SK-N-SH treated with all-trans-retinoic acid at 6 μM for 48 hours (cell line): ENCODE measurements around the gene ANAPC13.

Experiments
- ATAC-seq: fragments of 200-7000 bp; cut with Tn5 transposase; 3 replicates; pipeline ENCODE4 v1.9.1; 2020; ENCODE audit warnings: mild to moderate bottlenecking, moderate library complexity
- ARNTL ChIP-seq: fragments of 450-650 bp; formaldehyde crosslinking; IDR thresholded peaks from 2 replicates; pipeline ENCODE4 v1.5.0; 2020; ENCODE audit warnings: low read depth, mild to moderate bottlenecking, moderate library complexity, borderline replicate concordance
- BACH2 ChIP-seq: fragments of 250-450 bp; sonication (Bioruptor Pico); IDR thresholded peaks from 2 replicates; pipeline ENCODE4 v1.9.0; 2021; ENCODE audit warnings: mild to moderate bottlenecking, borderline replicate concordance
- CREB5 ChIP-seq: fragments of 250-450 bp; sonication (Bioruptor Pico); IDR thresholded peaks from 2 replicates; pipeline ENCODE4 v1.5.1; 2020; ENCODE audit warnings: low read depth, mild to moderate bottlenecking, moderate library complexity
- CSDC2 ChIP-seq: fragments of 250-450 bp; sonication (Bioruptor Pico); IDR thresholded peaks from 2 replicates; pipeline ENCODE4 v1.5.0; 2020; ENCODE audit warnings: mild to moderate bottlenecking, moderate library complexity
- CSRNP3 ChIP-seq: fragments of 250-450 bp; sonication (Bioruptor Pico); IDR thresholded peaks from 2 replicates; pipeline ENCODE4 v1.5.1; 2021; ENCODE audit warnings: mild to moderate bottlenecking, moderate library complexity
- ESRRG ChIP-seq: fragments of 250-450 bp; sonication (Bioruptor Pico); IDR thresholded peaks from 2 replicates; pipeline ENCODE4 v1.6.1; 2021; ENCODE audit warnings: mild to moderate bottlenecking
- OSR1 ChIP-seq: fragments of 250-450 bp; sonication (Bioruptor Pico); IDR thresholded peaks from 2 replicates; pipeline ENCODE4 v1.8.0; 2022; ENCODE audit warnings: moderate library complexity, mild to moderate bottlenecking, inconsistent platforms
- PATZ1 ChIP-seq: fragments of 250-450 bp; sonication (Bioruptor Pico); IDR thresholded peaks from 2 replicates; pipeline ENCODE4 v1.8.0; 2020; ENCODE audit warnings: mild to moderate bottlenecking, moderate library complexity, borderline replicate concordance
- POU6F1 ChIP-seq: fragments of 250-450 bp; sonication (Bioruptor Pico); IDR thresholded peaks from 2 replicates; pipeline ENCODE4 v1.8.0; 2021; ENCODE audit warnings: low read depth, mild to moderate bottlenecking, moderate library complexity, borderline replicate concordance
- PPARA ChIP-seq: fragments of 250-450 bp; sonication (Bioruptor Pico); IDR thresholded peaks from 2 replicates; pipeline ENCODE4 v1.5.0; 2020; ENCODE audit warnings: mild to moderate bottlenecking, borderline replicate concordance
- RARB ChIP-seq: fragments of 250-450 bp; sonication (Bioruptor Pico); IDR thresholded peaks from 2 replicates; pipeline ENCODE4 v1.8.0; 2021; ENCODE audit warnings: mild to moderate bottlenecking, moderate library complexity
- SNAI2 ChIP-seq: fragments of 250-450 bp; sonication (Bioruptor Pico); IDR thresholded peaks from 2 replicates; pipeline ENCODE4 v1.5.0; 2020; ENCODE audit warnings: mild to moderate bottlenecking, moderate library complexity
- TCF4 ChIP-seq: fragments of 250-450 bp; sonication (Bioruptor Pico); IDR thresholded peaks from 2 replicates; pipeline ENCODE4 v1.8.0; 2021; ENCODE audit warnings: mild to moderate bottlenecking, moderate library complexity, borderline replicate concordance
- TOX ChIP-seq: fragments of 250-450 bp; sonication (Bioruptor Pico); IDR thresholded peaks from 2 replicates; pipeline ENCODE4 v1.8.0; 2021; ENCODE audit warnings: mild to moderate bottlenecking, moderate library complexity, borderline replicate concordance
- TSHZ2 ChIP-seq: fragments of 250-450 bp; sonication (Bioruptor Pico); IDR thresholded peaks from 2 replicates; pipeline ENCODE4 v1.5.0; 2020; ENCODE audit warnings: mild to moderate bottlenecking, moderate library complexity
- ZC3H10 ChIP-seq: fragments of 250-450 bp; sonication (Bioruptor Pico); IDR thresholded peaks from 2 replicates; pipeline ENCODE4 v1.5.1; 2021; ENCODE audit warnings: mild to moderate bottlenecking, moderate library complexity
- ZFP3 ChIP-seq: fragments of 250-450 bp; sonication (Bioruptor Pico); IDR thresholded peaks from 2 replicates; pipeline ENCODE4 v1.5.0; 2020; ENCODE audit warnings: mild to moderate bottlenecking, moderate library complexity
- ZNF565 ChIP-seq: fragments of 450-650 bp; formaldehyde crosslinking; conservative IDR thresholded peaks from 2 replicates; pipeline ENCODE4 v1.5.0; 2020; ENCODE audit warnings: low read depth, mild to moderate bottlenecking, moderate library complexity
- ZNF70 ChIP-seq: fragments of 450-650 bp; formaldehyde crosslinking; IDR thresholded peaks from 2 replicates; pipeline ENCODE4 v1.5.0; 2020; ENCODE audit warnings: mild to moderate bottlenecking, moderate library complexity

Gene ANAPC13

GRCh38 chr3:134430950-134431445 is 54.8 kb downstream of the ANAPC13 start:
- no peak for ATAC-seq
- no peak for TF ChIP-seq ZNF565 (CRISPR knock-in tag)
- no peak for TF ChIP-seq ZNF70 (CRISPR knock-in tag)
- no peak for TF ChIP-seq TSHZ2
- TF ChIP-seq RARB (CRISPR knock-in tag): no peak
- TF ChIP-seq CREB5 (CRISPR knock-in tag): no peak
- no peak for TF ChIP-seq ESRRG (CRISPR knock-in tag)
- no peak for TF ChIP-seq ZC3H10 (CRISPR knock-in tag)
- no peak for TF ChIP-seq OSR1 (CRISPR knock-in tag)
- TF ChIP-seq POU6F1 (CRISPR knock-in tag): no peak
- TF ChIP-seq CSDC2 (CRISPR knock-in tag): no peak
- no peak for TF ChIP-seq ARNTL
- no peak for TF ChIP-seq ZFP3 (CRISPR knock-in tag)
- TF ChIP-seq TCF4 (CRISPR knock-in tag): no peak
- no peak for TF ChIP-seq PATZ1 (CRISPR knock-in tag)
- TF ChIP-seq, all 23 proteins: peak for 0

GRCh38 chr3:134430174-134430573 is 55.6 kb downstream of the ANAPC13 start:
- ATAC-seq: no peak
- TF ChIP-seq TOX: no peak
- no peak for TF ChIP-seq OSR1 (CRISPR knock-in tag)
- TF ChIP-seq ZNF70 (CRISPR knock-in tag): no peak
- TF ChIP-seq TCF4 (CRISPR knock-in tag): no peak
- TF ChIP-seq RARB (CRISPR knock-in tag): no peak
- no peak for TF ChIP-seq CREB5 (CRISPR knock-in tag)
- TF ChIP-seq ZC3H10 (CRISPR knock-in tag): no peak
- TF ChIP-seq CSDC2 (CRISPR knock-in tag): no peak
- TF ChIP-seq ZFP3 (CRISPR knock-in tag): no peak
- TF ChIP-seq ESRRG (CRISPR knock-in tag): no peak
- no peak for TF ChIP-seq PPARA
- no peak for TF ChIP-seq CSRNP3 (CRISPR knock-in tag)
- no peak for TF ChIP-seq BACH2 (CRISPR knock-in tag)
- no peak for TF ChIP-seq TSHZ2
- TF ChIP-seq SNAI2 (CRISPR knock-in tag): no peak
- TF ChIP-seq, all 23 proteins: peak for 0
